Measurements from ENCODE around the gene ACSM5.
"Not testable (repeated sequence)": the region's sequence is repeated elsewhere in the genome, so short reads cannot be mapped to it uniquely, and the experiment has no call there.

ACSM5 gene

DNA sequence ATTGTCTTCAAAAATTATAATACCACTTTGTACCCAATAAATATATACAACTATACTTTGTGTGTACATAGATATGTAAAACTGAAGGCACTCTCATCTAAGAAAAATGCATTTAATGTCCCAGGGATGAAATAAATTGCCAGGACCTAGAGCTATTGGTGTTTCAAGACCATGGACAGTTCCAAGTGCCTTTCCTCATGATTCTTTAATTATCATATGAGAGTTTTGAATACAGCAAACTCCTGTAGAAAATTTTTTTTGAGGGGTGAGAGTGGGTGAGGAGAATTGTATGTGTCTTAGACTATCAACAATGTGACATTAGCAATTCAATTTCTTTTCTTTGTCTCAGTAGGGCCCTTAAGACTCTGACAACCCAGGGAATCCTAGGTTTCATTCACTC is 59.6 kb downstream of the ACSM5 start:
- not testable (repeated sequence) for H3K9ac ChIP-seq (ENCODE audit: low read length); H3K27ac ChIP-seq (ENCODE audit: low read length); H3K4me3 ChIP-seq (ENCODE audit: low read length); H3K4me1 ChIP-seq (ENCODE audit: control insufficient read depth, low read depth, low read length); H3K27me3 ChIP-seq (ENCODE audit: control insufficient read depth, insufficient read depth, low read length); H3K9me3 ChIP-seq (ENCODE audit: control insufficient read depth, low read depth, low read length); H3K36me3 ChIP-seq (ENCODE audit: control insufficient read depth, low read depth, low read length)

DNA sequence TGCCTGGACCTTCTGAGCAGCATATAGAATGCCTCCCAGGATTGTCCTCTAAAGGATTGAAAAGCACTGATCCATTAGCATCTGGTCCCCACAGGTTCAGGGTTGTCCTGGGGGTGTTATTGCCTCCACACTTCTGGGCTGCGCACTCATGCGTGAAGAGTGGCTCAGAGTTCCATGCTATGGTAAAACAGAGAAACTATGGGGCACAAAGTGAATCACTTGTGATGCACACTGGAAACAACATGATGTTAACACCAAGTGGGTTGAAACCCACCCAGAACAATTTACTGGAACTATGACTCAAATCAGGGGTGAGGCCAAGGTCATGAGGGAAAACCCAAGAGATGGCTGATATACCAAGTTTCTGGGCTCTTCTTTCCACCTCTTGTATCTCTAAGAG is 60.6 kb downstream of the ACSM5 start:
- H3K4me1 ChIP-seq (ENCODE audit: control insufficient read depth, low read depth, low read length); H3K9me3 ChIP-seq (ENCODE audit: control insufficient read depth, low read depth, low read length); H3K27me3 ChIP-seq (ENCODE audit: control insufficient read depth, insufficient read depth, low read length); H3K27ac ChIP-seq (ENCODE audit: low read length); H3K4me3 ChIP-seq (ENCODE audit: low read length); H3K9ac ChIP-seq (ENCODE audit: low read length); H3K36me3 ChIP-seq (ENCODE audit: control insufficient read depth, low read depth, low read length): not testable (repeated sequence)

DNA sequence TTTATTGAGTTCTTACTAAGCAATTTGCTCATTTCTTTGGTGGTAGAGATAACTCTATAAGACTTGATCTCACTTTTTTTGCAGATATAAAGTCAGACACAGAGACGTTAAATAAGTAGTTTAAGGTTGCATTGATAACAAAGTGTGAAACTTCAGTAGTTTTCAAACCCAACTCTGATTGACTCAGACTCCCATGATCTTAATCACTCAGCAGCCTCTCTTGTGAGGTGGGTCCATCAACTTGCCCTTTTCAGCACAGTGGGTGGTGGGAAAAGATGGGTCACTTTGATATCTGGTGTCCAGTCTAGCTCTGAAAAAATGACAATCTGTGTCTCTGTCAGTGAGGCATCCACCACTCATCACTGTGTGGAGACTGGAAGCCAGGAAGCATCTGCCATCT is 61.4 kb downstream of the ACSM5 start:
- not testable (repeated sequence) for H3K27me3 ChIP-seq (ENCODE audit: control insufficient read depth, insufficient read depth, low read length); H3K4me1 ChIP-seq (ENCODE audit: control insufficient read depth, low read depth, low read length); H3K4me3 ChIP-seq (ENCODE audit: low read length); H3K27ac ChIP-seq (ENCODE audit: low read length); H3K9me3 ChIP-seq (ENCODE audit: control insufficient read depth, low read depth, low read length); H3K9ac ChIP-seq (ENCODE audit: low read length); H3K36me3 ChIP-seq (ENCODE audit: control insufficient read depth, low read depth, low read length)

DNA sequence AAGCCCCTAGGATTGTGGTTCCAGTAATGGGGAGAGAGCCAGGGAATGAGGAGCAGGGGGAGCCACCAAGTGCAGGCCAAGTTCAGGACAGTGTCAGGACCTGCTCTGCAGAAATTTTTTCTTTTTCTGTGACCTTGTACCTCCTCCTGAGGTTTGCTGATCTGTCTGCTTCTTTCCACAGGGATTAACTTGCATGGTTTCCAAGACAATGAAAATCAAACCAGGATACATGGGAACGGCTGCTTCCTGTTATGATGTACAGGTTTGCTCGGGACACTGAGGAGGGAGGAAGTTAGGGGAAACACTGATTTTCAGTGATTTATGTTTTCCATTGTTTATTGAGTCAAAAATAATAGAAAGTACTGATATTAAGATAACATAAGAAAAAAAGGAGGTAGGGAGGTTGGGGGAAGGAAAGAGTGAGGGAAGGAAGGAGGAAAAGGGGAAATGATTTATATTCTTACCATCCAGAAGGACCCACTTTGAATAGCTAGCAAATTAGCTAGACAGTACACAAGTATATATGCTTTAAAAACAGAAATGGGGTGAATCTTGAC is 67.9 kb downstream of the ACSM5 start:
- not testable (repeated sequence) for H3K4me1 ChIP-seq (ENCODE audit: control insufficient read depth, low read depth, low read length); H3K27ac ChIP-seq (ENCODE audit: low read length); H3K9ac ChIP-seq (ENCODE audit: low read length); H3K36me3 ChIP-seq (ENCODE audit: control insufficient read depth, low read depth, low read length); H3K4me3 ChIP-seq (ENCODE audit: low read length); H3K9me3 ChIP-seq (ENCODE audit: control insufficient read depth, low read depth, low read length); H3K27me3 ChIP-seq (ENCODE audit: control insufficient read depth, insufficient read depth, low read length)

DNA sequence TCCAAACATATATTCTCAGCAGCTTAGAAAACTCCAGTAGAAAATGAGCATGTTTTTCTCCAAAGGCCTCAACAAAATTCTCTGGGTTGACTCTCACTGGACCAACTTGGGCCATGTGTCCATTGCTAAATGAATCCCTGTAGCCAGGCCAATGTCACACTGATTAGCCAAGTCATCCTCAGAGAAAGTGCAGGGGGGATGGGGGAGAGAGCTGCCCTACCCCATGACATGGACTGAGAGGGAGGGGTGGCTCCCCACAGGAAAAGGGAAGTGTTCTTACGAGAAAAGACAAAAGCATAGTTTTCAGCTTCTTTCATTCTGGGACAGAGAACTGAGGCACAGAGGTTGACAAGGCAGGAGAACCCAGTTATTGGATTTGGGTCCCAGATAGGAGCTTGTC is 74.7 kb downstream of the ACSM5 start:
- H3K36me3 ChIP-seq (ENCODE audit: control insufficient read depth, low read depth, low read length); H3K9ac ChIP-seq (ENCODE audit: low read length); H3K4me1 ChIP-seq (ENCODE audit: control insufficient read depth, low read depth, low read length): not testable (repeated sequence)

DNA sequence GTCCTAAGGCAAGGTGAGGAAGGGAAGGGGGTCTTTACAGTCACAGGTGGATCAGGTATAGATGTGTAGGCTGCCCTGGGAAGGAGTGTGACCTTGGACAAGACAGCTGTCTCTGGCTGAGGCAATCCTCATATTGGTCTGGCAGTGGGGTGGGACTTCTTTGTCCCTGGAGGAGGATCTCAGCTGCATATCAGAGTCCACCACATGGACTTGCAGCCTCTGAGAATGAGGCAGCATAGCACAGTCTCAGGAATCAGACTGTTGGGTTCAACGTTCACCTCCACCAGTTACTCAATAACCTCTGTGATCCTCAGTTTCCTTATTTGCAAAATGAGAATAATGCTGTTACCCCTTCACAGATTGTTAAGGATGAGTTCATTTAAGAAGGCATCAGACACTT is 75.4 kb downstream of the ACSM5 start:
- no peak overlapping the region for H3K27ac ChIP-seq (ENCODE audit: low read length)
- no peak overlapping the region for H3K4me3 ChIP-seq (ENCODE audit: low read length)
- H3K36me3 ChIP-seq (ENCODE audit: control insufficient read depth, low read depth, low read length): no peaks in the 10 kb centered on the region
- H3K9ac ChIP-seq (ENCODE audit: low read length): no peak overlapping the region
- H3K9me3 ChIP-seq (ENCODE audit: control insufficient read depth, low read depth, low read length): no peaks in the 10 kb centered on the region
- H3K27me3 ChIP-seq (ENCODE audit: control insufficient read depth, insufficient read depth, low read length): no peaks in the 10 kb centered on the region
- no peaks in the 10 kb centered on the region for H3K4me1 ChIP-seq (ENCODE audit: control insufficient read depth, low read depth, low read length)

More for the DNA sequence above, 74.7 kb downstream of the ACSM5 start:
- H3K27ac ChIP-seq (ENCODE audit: low read length); H3K27me3 ChIP-seq (ENCODE audit: control insufficient read depth, insufficient read depth, low read length); H3K9me3 ChIP-seq (ENCODE audit: control insufficient read depth, low read depth, low read length); H3K4me3 ChIP-seq (ENCODE audit: low read length): not testable (repeated sequence)

DNA sequence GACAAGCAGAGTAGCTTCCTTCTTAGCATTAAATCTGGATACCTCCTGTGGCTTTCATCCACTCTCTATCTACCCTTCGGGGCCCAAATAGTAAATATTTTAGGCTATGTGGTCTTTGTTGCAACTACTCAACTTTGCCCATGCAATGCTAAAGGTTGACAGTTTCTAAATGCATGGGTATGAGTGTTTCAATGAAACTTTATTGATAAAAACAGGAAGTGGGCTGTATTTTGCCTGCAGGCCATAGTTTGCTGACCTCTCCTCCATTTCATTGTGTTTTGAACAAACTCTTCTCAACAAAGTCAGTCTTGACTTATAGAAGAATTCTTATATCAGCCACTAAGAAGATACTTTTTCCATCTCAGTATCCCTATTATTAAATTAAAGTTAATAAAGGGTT is 76.1 kb downstream of the ACSM5 start:
- Histone ChIP-seq H3K36me3 (ENCODE audit: control insufficient read depth, low read depth, low read length) (no peaks in the 10 kb centered on the region), H3K27me3 (ENCODE audit: control insufficient read depth, insufficient read depth, low read length) (no peaks in the 10 kb centered on the region), H3K27ac (ENCODE audit: low read length) (no peak overlapping the region), H3K4me3 (ENCODE audit: low read length) (no peak overlapping the region), H3K9me3 (ENCODE audit: control insufficient read depth, low read depth, low read length) (no peaks in the 10 kb centered on the region), H3K4me1 (ENCODE audit: control insufficient read depth, low read depth, low read length) (no peaks in the 10 kb centered on the region), H3K9ac (ENCODE audit: low read length) (no peak overlapping the region)
